Stimulated activated CD4-positive, alpha-beta T cell treated with anti-CD3 and anti-CD28 coated beads, Interleukin-15, amount 100 ng/mL, for 48 hours (primary cell): ENCODE data around the gene CSF1R.

ENCODE experiments used
- DNase-seq, 2 donors: peaks; one replicate each; pipeline ENCODE4 v3.0.0-alpha.2; 2020; ENCODE audit warnings: low read depth in 2 of 2

Gene CSF1R

GRCh38 chr5:150120617-150121447, 34.5 kb upstream of the CSF1R start:
- DNase-seq, result no peak

- DNase-seq, result no peak
These were observed 33.7 kb upstream of the CSF1R start for GRCh38 chr5:150120062-150120441.

GRCh38 chr5:150119421-150120061, 33.2 kb upstream of the CSF1R start:
- no peak for DNase-seq

- DNase-seq, result no peak
These were observed 32.3 kb upstream of the CSF1R start for GRCh38 chr5:150118561-150119229.

- no peak for DNase-seq
These were observed 31.7 kb upstream of the CSF1R start for GRCh38 chr5:150117945-150118560.

GRCh38 chr5:150116667-150117400, 30.5 kb upstream of the CSF1R start:
- DNase-seq, result no peak

GRCh38 chr5:150114773-150115408, 28.5 kb upstream of the CSF1R start:
- DNase-seq, result no peak

GRCh38 chr5:150114102-150114641, 27.8 kb upstream of the CSF1R start:
- no peak for DNase-seq

GRCh38 chr5:150113047-150113744, 26.8 kb upstream of the CSF1R start:
- DNase-seq, result no peak

GRCh38 chr5:150112201-150113046, 26.1 kb upstream of the CSF1R start:
- DNase-seq, result no peak

GRCh38 chr5:150111122-150111521, 24.8 kb upstream of the CSF1R start:
- DNase-seq, result no peak

GRCh38 chr5:150109921-150110320, 23.6 kb upstream of the CSF1R start:
- DNase-seq, result no peak

GRCh38 chr5:150108711-150109514, 22.6 kb upstream of the CSF1R start:
- DNase-seq, result no peak

GRCh38 chr5:150107909-150108447, 21.6 kb upstream of the CSF1R start:
- DNase-seq, result no peak

GRCh38 chr5:150106674-150107426, 20.5 kb upstream of the CSF1R start:
- no peak for DNase-seq

GRCh38 chr5:150105928-150106615, 19.7 kb upstream of the CSF1R start:
- no peak for DNase-seq

GRCh38 chr5:150104550-150104870, 18.2 kb upstream of the CSF1R start:
- DNase-seq, result no peak
